NCI-H446 treated with DMSO at 0.1 percent for 48 hours (cell line): ENCODE data around the gene CHAF1B.

Experiments used
- DNase-seq: peaks from one replicate; lab custom pipeline; 2025; lab: John Stamatoyannopoulos, UW

Gene CHAF1B

GRCh38 chr21:36428761-36429432 lies 43.7 kb downstream of the CHAF1B start:
- no peak for DNase-seq

GRCh38 chr21:36429947-36430546 lies 44.9 kb downstream of the CHAF1B start:
- DNase-seq = no peak

- no peak for DNase-seq
Measured at GRCh38 chr21:36430841-36431240, 45.6 kb downstream of the CHAF1B start.

- no peak for DNase-seq
Measured at GRCh38 chr21:36431252-36431651, 46.1 kb downstream of the CHAF1B start.

GRCh38 chr21:36433059-36433709 lies 48.0 kb downstream of the CHAF1B start:
- no peak for DNase-seq

GRCh38 chr21:36434144-36434543 lies 49.0 kb downstream of the CHAF1B start:
- DNase-seq = no peak

GRCh38 chr21:36436829-36437744 lies 51.9 kb downstream of the CHAF1B start:
- no peak for DNase-seq

- DNase-seq = no peak
Measured at GRCh38 chr21:36437745-36438128, 52.5 kb downstream of the CHAF1B start.

- DNase-seq = no peak
Measured at GRCh38 chr21:36441715-36442114, 56.5 kb downstream of the CHAF1B start.

- DNase-seq = no peak
Measured at GRCh38 chr21:36446301-36446700, 61.1 kb downstream of the CHAF1B start.

- no peak for DNase-seq
Measured at GRCh38 chr21:36450511-36450910, 65.3 kb downstream of the CHAF1B start.

- no peak for DNase-seq
Measured at GRCh38 chr21:36451506-36451905, 66.3 kb downstream of the CHAF1B start.

GRCh38 chr21:36452281-36452825 lies 67.2 kb downstream of the CHAF1B start:
- no peak for DNase-seq

- no peak for DNase-seq
Measured at GRCh38 chr21:36454093-36454531, 68.9 kb downstream of the CHAF1B start.

- no peak for DNase-seq
Measured at GRCh38 chr21:36454706-36455105, 69.5 kb downstream of the CHAF1B start.

GRCh38 chr21:36456729-36457414 lies 71.7 kb downstream of the CHAF1B start:
- no peak for DNase-seq

GRCh38 chr21:36459098-36459497 lies 73.9 kb downstream of the CHAF1B start:
- no peak for DNase-seq

GRCh38 chr21:36460866-36461265 lies 75.7 kb downstream of the CHAF1B start:
- no peak for DNase-seq

GRCh38 chr21:36461277-36461917 lies 76.2 kb downstream of the CHAF1B start:
- DNase-seq = no peak

GRCh38 chr21:36461918-36462486 lies 76.8 kb downstream of the CHAF1B start:
- DNase-seq = no peak

- DNase-seq = no peak
Measured at GRCh38 chr21:36463204-36463603, 78.0 kb downstream of the CHAF1B start.
